ENCODE measurements around the gene ANKFN1.

Gene ANKFN1

GRCh38 chr17:56495556-56495955, 342.3 kb downstream of the ANKFN1 start:
- Mint-ChIP-seq H3K4me3 (no peak overlapping the region), H3K9me3 (no peaks in the 10 kb centered on the region), H3K27ac (no peak overlapping the region), H3K36me3 (no peaks in the 10 kb centered on the region), H3K27me3 (peaks cover 4% of the 10 kb centered on the region), H3K4me1 (no peaks in the 10 kb centered on the region)
- DNase-seq (ENCODE audit: low spot score in 2 of 2) (no peak), ATAC-seq (ENCODE audit: low read depth) (no peak)

DNA sequence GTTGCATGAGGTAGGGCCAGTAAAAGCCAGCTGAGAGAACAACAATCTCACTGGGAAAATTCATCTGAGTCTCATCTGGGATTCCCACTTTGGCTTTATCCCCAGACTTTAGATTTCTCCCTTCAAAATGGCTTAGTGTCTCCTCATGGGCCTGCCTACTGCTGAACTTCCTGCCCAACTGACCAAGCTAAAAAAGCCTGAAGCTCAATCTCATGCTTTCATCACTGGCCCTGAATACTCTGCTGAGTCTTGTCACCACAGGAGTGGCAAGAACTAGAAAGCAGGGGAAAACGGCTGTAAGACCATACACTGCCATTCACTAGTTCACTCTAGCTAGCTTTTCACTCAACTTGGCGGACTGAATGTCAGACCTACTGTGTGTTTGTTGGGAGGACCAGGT, 343.9 kb downstream of the ANKFN1 start:
- DNase-seq (ENCODE audit: low spot score in 2 of 2) (no peak), ATAC-seq (ENCODE audit: low read depth) (no peak)
- Mint-ChIP-seq H3K9me3 (no peaks in the 10 kb centered on the region), H3K4me1 (no peaks in the 10 kb centered on the region), H3K27ac (no peak overlapping the region), H3K27me3 (peaks cover 3% of the 10 kb centered on the region), H3K4me3 (no peak overlapping the region), H3K36me3 (no peaks in the 10 kb centered on the region)

- no peaks in the 10 kb centered on the region for H3K36me3 Mint-ChIP-seq
- H3K4me3 Mint-ChIP-seq = no peak overlapping the region
- DNase-seq (ENCODE audit: low spot score in 2 of 2) (no peak), ATAC-seq (ENCODE audit: low read depth) (no peak)
- peaks cover 3% of the 10 kb centered on the region for H3K27me3 Mint-ChIP-seq
- no peaks in the 10 kb centered on the region for H3K4me1 Mint-ChIP-seq
- H3K9me3 Mint-ChIP-seq = no peaks in the 10 kb centered on the region
- no peak overlapping the region for H3K27ac Mint-ChIP-seq
Measured at GRCh38 chr17:56499799-56500388, 346.6 kb downstream of the ANKFN1 start.

GRCh38 chr17:56502120-56502654, 348.9 kb downstream of the ANKFN1 start:
- Mint-ChIP-seq H3K9me3 (no peaks in the 10 kb centered on the region), H3K4me1 (no peaks in the 10 kb centered on the region), H3K36me3 (no peaks in the 10 kb centered on the region), H3K27ac (no peak overlapping the region), H3K4me3 (no peak overlapping the region), H3K27me3 (peaks cover 1% of the 10 kb centered on the region)
- DNase-seq (ENCODE audit: low spot score in 2 of 2) = no peak
- ATAC-seq (ENCODE audit: low read depth) = no peak

DNA sequence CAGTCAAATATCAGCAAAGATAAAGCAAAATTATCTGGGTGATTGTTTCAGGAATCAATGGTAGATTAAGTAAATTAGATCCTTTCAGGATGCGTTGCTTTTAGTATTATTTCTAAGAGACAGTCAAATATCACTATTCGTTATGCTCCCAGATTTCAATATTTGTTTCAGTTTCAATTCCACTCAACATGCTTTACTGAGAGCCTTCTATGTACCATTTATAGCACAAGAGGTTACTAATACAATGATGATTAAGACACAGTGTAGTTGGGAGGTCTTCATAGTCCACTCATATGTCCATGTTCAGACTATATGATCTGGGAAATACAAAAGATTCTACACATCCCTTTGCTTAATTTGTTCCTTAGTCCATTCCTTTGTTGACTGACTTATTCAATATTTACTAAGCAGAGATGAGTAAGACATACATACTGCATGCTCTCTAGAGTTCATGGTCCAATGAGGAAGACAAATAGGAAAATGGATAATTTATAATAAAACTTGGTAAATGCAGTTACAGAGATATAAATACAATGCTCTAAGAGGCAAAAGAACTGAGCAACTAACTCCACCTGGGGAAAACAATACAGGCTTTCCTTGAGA, 352.0 kb downstream of the ANKFN1 start:
- H3K27ac Mint-ChIP-seq = no peak overlapping the region
- no peaks in the 10 kb centered on the region for H3K4me1 Mint-ChIP-seq
- peaks cover 5% of the 10 kb centered on the region for H3K27me3 Mint-ChIP-seq
- H3K36me3 Mint-ChIP-seq = no peaks in the 10 kb centered on the region
- no peaks in the 10 kb centered on the region for H3K9me3 Mint-ChIP-seq
- DNase-seq (ENCODE audit: low spot score in 2 of 2) = no peak
- H3K4me3 Mint-ChIP-seq = no peak overlapping the region
- no peak for ATAC-seq (ENCODE audit: low read depth)

DNA sequence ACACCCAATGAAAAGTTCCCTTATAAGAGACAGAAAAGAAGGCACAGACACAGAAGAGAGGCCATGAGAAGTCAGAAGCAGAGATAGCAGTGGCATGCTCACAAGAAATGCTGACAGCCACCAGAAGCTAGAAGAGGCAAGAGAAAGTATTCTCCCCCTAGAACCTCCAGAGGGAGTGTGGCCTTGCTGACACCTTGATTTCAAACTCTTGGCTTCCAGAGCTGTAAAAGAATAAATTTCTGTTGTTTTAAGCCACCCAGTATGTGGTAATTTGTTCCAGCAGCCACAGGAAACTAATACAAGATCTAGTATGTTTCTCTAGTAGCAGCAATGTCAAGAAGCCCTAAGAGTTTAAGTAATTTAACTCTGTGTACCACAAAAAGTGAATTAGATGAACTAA, 353.1 kb downstream of the ANKFN1 start:
- H3K27me3 Mint-ChIP-seq = peaks cover 4% of the 10 kb centered on the region
- H3K4me1 Mint-ChIP-seq = no peaks in the 10 kb centered on the region
- no peak for DNase-seq (ENCODE audit: low spot score in 2 of 2)
- no peak for ATAC-seq (ENCODE audit: low read depth)
- H3K4me3 Mint-ChIP-seq = no peak overlapping the region
- no peak overlapping the region for H3K27ac Mint-ChIP-seq
- no peaks in the 10 kb centered on the region for H3K9me3 Mint-ChIP-seq
- no peaks in the 10 kb centered on the region for H3K36me3 Mint-ChIP-seq

- Mint-ChIP-seq H3K9me3 (no peaks in the 10 kb centered on the region), H3K36me3 (no peaks in the 10 kb centered on the region), H3K27ac (no peak overlapping the region), H3K4me3 (no peak overlapping the region), H3K27me3 (peaks cover 4% of the 10 kb centered on the region), H3K4me1 (no peaks in the 10 kb centered on the region)
- DNase-seq (ENCODE audit: low spot score in 2 of 2) = no peak
- no peak for ATAC-seq (ENCODE audit: low read depth)
Measured at GRCh38 chr17:56510554-56511342, 357.5 kb downstream of the ANKFN1 start.

DNA sequence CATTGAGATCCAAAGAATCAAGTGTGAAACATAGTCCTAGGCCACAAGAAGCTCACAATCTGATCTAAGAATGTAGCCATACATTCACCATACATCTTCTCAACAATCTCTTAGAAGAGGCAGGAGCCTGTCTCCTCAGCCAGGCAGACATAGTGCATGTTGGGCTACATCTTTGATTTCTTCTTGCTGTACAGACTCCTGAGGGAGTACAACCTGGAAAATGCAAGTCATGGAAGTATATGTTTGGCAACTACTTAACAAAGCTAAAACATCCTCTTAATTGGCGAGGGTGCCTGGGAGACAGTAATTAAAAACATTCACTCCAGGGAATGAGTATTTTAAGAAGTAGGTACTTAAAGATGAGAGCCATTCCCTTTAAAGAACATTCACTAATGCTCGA, 361.0 kb downstream of the ANKFN1 start:
- no peaks in the 10 kb centered on the region for H3K4me1 Mint-ChIP-seq
- no peaks in the 10 kb centered on the region for H3K9me3 Mint-ChIP-seq
- H3K36me3 Mint-ChIP-seq = no peaks in the 10 kb centered on the region
- H3K27me3 Mint-ChIP-seq = peaks cover 7% of the 10 kb centered on the region
- DNase-seq (ENCODE audit: low spot score in 2 of 2) (no peak), ATAC-seq (ENCODE audit: low read depth) (no peak)
- H3K4me3 Mint-ChIP-seq = no peak overlapping the region
- H3K27ac Mint-ChIP-seq = no peak overlapping the region

- Mint-ChIP-seq H3K4me3 (no peak overlapping the region), H3K27ac (no peak overlapping the region), H3K9me3 (no peaks in the 10 kb centered on the region), H3K36me3 (no peaks in the 10 kb centered on the region), H3K27me3 (peaks cover 12% of the 10 kb centered on the region), H3K4me1 (no peaks in the 10 kb centered on the region)
- DNase-seq (ENCODE audit: low spot score in 2 of 2) (no peak), ATAC-seq (ENCODE audit: low read depth) (no peak)
Measured at GRCh38 chr17:56514899-56515298, 361.6 kb downstream of the ANKFN1 start.

GRCh38 chr17:56521414-56522141, 368.3 kb downstream of the ANKFN1 start:
- Mint-ChIP-seq H3K36me3 (no peaks in the 10 kb centered on the region), H3K4me1 (no peaks in the 10 kb centered on the region), H3K4me3 (no peak overlapping the region), H3K27me3 (peaks cover 15% of the 10 kb centered on the region), H3K9me3 (peaks cover 2% of the 10 kb centered on the region), H3K27ac (no peak overlapping the region)
- DNase-seq (ENCODE audit: low spot score in 2 of 2) (no peak), ATAC-seq (ENCODE audit: low read depth) (no peak)

- Mint-ChIP-seq H3K27ac (no peak overlapping the region), H3K4me1 (no peaks in the 10 kb centered on the region), H3K4me3 (no peak overlapping the region), H3K9me3 (peaks cover 2% of the 10 kb centered on the region), H3K27me3 (peaks cover 15% of the 10 kb centered on the region), H3K36me3 (no peaks in the 10 kb centered on the region)
- DNase-seq (ENCODE audit: low spot score in 2 of 2) (no peak), ATAC-seq (ENCODE audit: low read depth) (no peak)
Measured at GRCh38 chr17:56523042-56523441, 369.8 kb downstream of the ANKFN1 start.

DNA sequence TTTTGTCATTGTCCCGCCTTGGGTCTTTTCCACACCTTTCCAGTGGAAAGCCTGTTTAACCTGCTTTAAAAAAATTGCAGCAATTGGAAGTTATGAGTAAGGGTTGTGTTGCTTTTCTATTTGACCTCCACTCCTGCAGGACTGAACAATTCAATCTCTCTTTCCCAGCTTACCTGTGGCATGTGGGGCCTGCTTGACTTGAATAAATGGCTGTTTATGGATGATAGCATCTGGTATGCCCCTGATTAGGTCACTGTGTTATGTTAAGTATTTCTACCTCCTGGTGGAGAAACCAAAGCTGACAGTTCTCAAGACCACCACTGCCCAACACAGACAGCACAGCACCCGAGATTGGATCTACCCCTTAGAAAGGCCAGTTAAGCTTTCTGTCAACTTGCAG, 375.4 kb downstream of the ANKFN1 start:
- Mint-ChIP-seq H3K4me3 (no peak overlapping the region), H3K27ac (no peak overlapping the region), H3K9me3 (peaks cover under 1% of the 10 kb centered on the region), H3K4me1 (no peaks in the 10 kb centered on the region), H3K36me3 (no peaks in the 10 kb centered on the region), H3K27me3 (peaks cover 12% of the 10 kb centered on the region)
- DNase-seq (ENCODE audit: low spot score in 2 of 2) (no peak), ATAC-seq (ENCODE audit: low read depth) (no peak)

DNA sequence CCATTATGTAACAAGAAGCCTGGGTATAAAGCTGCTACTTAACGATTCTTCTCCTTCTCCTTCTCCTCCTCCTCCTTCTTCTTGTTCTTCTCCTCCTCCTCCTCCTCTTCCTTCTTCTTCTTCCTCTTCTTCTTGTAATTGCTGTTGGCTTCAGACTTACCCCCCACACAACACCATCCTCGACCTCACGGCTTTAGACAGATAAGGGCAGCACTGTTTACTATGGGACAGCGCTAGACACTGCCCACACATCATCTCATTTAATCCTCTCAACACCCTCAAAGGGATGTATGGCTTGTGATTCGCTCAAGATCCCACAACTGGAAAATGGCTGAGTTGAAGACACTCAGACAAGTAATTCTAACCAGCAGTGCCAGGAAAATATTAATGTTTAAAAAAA, 379.7 kb downstream of the ANKFN1 start:
- H3K36me3 Mint-ChIP-seq = no peaks in the 10 kb centered on the region
- H3K9me3 Mint-ChIP-seq = no peaks in the 10 kb centered on the region
- DNase-seq (ENCODE audit: low spot score in 2 of 2) (no peak), ATAC-seq (ENCODE audit: low read depth) (no peak)
- no peak overlapping the region for H3K27ac Mint-ChIP-seq
- H3K4me3 Mint-ChIP-seq = no peak overlapping the region
- peaks cover 14% of the 10 kb centered on the region for H3K27me3 Mint-ChIP-seq
- H3K4me1 Mint-ChIP-seq = no peaks in the 10 kb centered on the region

DNA sequence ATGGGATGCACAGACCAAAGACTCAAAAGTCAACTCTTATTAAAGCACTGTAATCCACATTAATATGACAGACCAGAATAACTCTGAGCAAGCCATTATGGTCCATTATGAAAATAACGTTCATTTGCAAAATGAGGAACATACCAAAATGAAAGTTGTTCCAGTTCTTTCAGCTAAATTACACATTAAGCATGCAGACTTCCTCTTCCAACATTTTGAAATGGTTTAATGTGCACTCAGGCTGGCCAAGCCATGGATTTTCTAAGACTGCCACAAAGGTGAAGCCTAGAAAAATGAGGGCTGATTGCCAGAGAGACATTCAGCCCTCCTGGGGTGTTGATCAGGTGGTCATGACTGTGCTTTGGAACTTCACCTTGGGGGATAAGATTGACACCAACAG, 383.5 kb downstream of the ANKFN1 start:
- no peak overlapping the region for H3K4me3 Mint-ChIP-seq
- ATAC-seq (ENCODE audit: low read depth) (no peak), DNase-seq (ENCODE audit: low spot score in 2 of 2) (no peak)
- no peaks in the 10 kb centered on the region for H3K4me1 Mint-ChIP-seq
- no peaks in the 10 kb centered on the region for H3K36me3 Mint-ChIP-seq
- peaks cover 7% of the 10 kb centered on the region for H3K9me3 Mint-ChIP-seq
- H3K27me3 Mint-ChIP-seq = peaks cover 14% of the 10 kb centered on the region
- H3K27ac Mint-ChIP-seq = no peak overlapping the region

Measured in memory B cell (primary cell).